Measurements from ENCODE around the gene RBM38. TPM values are rescaled to one million over a fixed set of nuclear protein-coding genes. Genes with fewer than 3 reads are reported as not detected.

RBM38 gene
- total and polyA plus RNA-seq, 12 donors = 3.0 to 30.9 (median 14.1) TPM

DNA sequence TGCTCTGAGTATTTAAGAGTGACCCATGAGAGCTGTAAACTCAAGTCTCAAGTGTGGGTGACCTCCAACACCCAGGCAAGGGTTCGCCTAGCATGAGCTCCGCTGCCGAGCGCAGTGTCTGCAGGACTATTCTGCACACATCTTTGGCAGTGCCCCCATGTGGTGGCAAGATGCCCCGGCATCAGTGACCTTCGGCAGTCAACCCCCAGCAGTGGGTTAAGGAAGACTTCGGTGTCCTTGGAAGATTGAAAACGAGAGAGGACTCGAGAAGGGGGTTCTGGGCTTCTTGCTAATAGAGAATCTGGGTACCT is 43.1 kb downstream of the RBM38 start:
- Histone ChIP-seq H3K9me3 (replicated peaks in 1 of 3) (no peaks in the 10 kb centered on the region), H3K27me3 (no peaks in the 10 kb centered on the region), H3K36me3 (replicated peaks in 1 of 2) (no peaks in the 10 kb centered on the region), H3K27ac (no peak overlapping the region), H3K4me1 (replicated peaks in 1 of 2) (peaks cover 0 to 2% of the 10 kb centered on the region in 2 donors), H3K4me3 (no peak overlapping the region)
- intact Hi-C loops (cut with DNase I) = no loop called here
- WGBS, 4 donors = 64 to 74% (median 69%) methylated on average over 9 of the region's 9 CpGs
- TF ChIP-seq, protein P1, sequence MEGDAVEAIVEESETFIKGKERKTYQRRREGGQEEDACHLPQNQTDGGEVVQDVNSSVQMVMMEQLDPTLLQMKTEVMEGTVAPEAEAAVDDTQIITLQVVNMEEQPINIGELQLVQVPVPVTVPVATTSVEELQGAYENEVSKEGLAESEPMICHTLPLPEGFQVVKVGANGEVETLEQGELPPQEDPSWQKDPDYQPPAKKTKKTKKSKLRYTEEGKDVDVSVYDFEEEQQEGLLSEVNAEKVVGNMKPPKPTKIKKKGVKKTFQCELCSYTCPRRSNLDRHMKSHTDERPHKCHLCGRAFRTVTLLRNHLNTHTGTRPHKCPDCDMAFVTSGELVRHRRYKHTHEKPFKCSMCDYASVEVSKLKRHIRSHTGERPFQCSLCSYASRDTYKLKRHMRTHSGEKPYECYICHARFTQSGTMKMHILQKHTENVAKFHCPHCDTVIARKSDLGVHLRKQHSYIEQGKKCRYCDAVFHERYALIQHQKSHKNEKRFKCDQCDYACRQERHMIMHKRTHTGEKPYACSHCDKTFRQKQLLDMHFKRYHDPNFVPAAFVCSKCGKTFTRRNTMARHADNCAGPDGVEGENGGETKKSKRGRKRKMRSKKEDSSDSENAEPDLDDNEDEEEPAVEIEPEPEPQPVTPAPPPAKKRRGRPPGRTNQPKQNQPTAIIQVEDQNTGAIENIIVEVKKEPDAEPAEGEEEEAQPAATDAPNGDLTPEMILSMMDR (IDR thresholded peaks at IDR 0.05) = no peak
- no peak for TF ChIP-seq POLR2A (IDR thresholded peaks at IDR 0.05)
- no peak for DNase-seq

DNA sequence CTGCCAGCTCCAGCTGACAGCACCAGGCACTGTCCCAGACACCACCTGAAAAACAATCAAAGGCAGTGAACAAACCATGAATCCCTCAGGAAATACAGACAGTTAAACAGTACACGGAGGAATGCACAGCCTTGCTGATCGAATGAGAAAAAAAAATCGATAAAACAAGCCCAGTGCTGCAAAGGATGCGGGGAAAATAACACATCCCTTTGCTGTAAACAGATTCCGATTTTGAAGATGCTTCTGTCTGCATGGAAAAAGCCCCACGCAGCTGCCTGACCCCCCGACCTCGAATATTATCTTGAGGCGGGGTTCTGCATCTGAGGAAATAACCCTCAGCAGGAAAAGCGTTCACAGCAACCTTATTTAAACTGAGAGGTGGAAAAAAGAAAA is 43.9 kb downstream of the RBM38 start:
- H3K27ac ChIP-seq = no peak overlapping the region
- no peak for DNase-seq
- no peaks in the 10 kb centered on the region for H3K36me3 ChIP-seq (replicated peaks in 1 of 2)
- no peak overlapping the region for H3K4me3 ChIP-seq
- no peaks in the 10 kb centered on the region for H3K9me3 ChIP-seq (replicated peaks in 1 of 3)
- WGBS, 4 donors = 70 to 75% (median 71%) methylated on average over 10 of the region's 10 CpGs
- intact Hi-C loops (cut with DNase I) = no loop called here
- TF ChIP-seq, protein P1 (IDR thresholded peaks at IDR 0.05) = no peak
- TF ChIP-seq POLR2A (IDR thresholded peaks at IDR 0.05) = no peak
- no peaks in the 10 kb centered on the region for H3K27me3 ChIP-seq
- peaks cover 0 to 2% of the 10 kb centered on the region in 2 donors for H3K4me1 ChIP-seq (replicated peaks in 1 of 2)

DNA sequence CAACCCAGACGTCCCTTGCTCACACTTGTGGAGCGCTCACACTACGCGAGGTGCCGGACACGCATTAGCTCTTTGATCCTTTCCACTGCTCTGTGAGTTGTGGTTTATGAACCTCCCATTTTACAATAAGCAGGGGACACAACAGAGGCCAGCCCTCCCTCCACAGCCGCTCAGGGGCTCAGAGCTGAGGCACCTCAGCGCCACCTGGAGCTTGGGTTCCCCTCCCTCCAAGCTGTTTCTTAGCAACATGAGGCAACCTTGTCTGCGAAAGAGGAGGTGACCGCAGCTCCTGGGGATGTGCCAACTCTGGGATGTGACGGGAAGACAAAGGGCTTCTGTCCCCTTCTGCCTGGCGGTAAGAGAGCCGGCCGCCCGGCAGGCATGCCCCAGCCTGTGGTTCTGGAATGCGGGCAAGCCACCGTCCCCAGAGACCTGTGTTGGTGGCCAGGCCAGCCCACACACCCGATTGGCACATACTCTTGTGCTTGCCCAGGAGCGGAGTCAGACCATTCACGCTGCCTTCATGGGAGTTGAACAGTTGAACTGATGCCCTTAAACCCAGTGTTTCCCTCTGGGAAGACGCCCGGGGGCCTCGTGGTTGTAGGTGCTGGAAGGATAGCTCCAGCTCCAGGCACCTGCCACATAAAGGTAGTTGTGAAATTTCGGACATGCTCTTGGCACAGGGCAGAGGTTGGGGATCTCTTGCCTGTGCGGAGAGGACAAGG is 44.5 kb downstream of the RBM38 start:
- DNase-seq = peak in 6 of 7 donors; percentile 40 to 78 (median 58)
- Histone ChIP-seq H3K4me1 (replicated peaks in 1 of 2) (peaks cover 0 to 8% of the 10 kb centered on the region in 2 donors), H3K4me3 (no peak overlapping the region), H3K27ac (no peak overlapping the region), H3K9me3 (replicated peaks in 1 of 3) (no peaks in the 10 kb centered on the region), H3K36me3 (replicated peaks in 1 of 2) (no peaks in the 10 kb centered on the region), H3K27me3 (no peaks in the 10 kb centered on the region)
- WGBS, 4 donors = 43 to 50% (median 47%) methylated on average over 17 to 25 of the region's 25 CpGs
- TF ChIP-seq, protein P1 (IDR thresholded peaks at IDR 0.05) = no peak
- TF ChIP-seq POLR2A (IDR thresholded peaks at IDR 0.05) = no peak
- intact Hi-C loops (cut with DNase I) = no loop called here

DNA sequence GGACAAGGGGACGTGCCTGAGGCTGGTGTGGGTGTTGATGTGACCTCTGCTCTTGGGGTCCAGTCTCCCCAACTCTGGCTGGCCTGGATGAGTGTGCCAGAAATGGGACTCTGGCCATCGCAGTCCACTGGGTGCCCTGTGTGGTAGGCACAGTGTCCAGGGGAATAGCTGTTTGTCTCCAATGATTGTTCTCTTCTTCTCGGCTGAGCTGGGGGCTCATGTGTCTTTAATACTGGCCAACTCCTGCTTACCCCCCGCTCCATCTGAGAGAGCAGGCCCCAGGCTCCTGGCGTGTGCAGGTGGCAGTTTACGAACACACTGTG is 45.0 kb downstream of the RBM38 start:
- intact Hi-C loops (cut with DNase I) = no loop called here
- H3K27ac ChIP-seq = no peak overlapping the region
- H3K4me1 ChIP-seq (replicated peaks in 1 of 2) = peaks cover 0 to 13% of the 10 kb centered on the region in 2 donors
- 84 to 93% (median 86%) methylated on average over 4 to 6 of the region's 6 CpGs for WGBS, 4 donors
- no peak for DNase-seq
- TF ChIP-seq POLR2A (IDR thresholded peaks at IDR 0.05) = no peak
- TF ChIP-seq, protein P1 (IDR thresholded peaks at IDR 0.05) = no peak
- no peak overlapping the region for H3K4me3 ChIP-seq
- H3K36me3 ChIP-seq (replicated peaks in 1 of 2) = no peaks in the 10 kb centered on the region
- no peaks in the 10 kb centered on the region for H3K9me3 ChIP-seq (replicated peaks in 1 of 3)
- H3K27me3 ChIP-seq = no peaks in the 10 kb centered on the region

Data from adrenal gland (tissue), 12 donors.